Measurements from ENCODE around the gene COLEC12.

The COLEC12 gene

DNA sequence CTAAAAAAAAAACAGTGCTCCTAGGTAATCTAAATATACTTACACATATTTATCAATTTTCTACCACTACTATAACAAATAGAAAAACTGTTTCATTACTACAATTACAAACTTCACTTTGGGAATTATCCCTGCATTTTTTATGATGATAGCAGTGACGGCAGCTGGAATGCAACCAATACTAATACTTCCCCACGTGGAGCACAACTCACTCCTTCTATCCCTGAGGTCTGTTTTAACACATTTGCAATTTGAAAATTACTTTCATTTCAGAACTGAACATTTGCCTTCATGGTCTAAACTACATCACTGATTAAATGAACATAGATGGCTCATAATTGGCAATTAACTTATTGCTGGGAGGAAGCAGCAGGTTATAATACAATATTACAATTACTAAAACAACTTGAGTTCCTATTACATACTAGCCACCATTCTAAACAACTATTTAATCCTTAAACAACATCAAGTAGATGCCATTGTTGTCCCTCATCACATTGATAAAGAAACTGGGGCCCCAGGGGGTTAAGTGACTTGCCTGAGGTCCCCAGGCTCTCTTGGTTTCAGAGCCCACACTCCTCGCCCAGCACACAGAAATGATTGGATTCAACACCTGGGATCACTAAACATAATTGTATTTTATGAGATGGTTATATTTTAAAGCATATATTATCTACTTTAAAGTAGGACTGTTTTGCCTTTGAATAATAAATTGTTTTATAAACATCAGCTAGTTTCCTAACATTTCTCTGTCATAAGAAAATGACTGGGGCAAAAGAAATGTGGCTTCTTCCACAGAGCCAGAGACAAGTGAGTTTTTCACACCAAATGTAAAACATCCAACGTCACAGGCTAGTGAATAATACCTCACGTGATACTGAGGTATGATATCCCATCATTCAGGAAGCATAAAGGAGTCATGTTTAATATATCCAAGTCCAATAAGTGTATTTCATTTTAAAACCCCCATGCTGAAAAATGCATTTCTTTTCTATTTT lies 6.2 kb downstream of the COLEC12 start:
- TF ChIP-seq TAF1 (IDR thresholded peaks at IDR 0.05; ENCODE audit: low read depth) = no peak
- TF ChIP-seq FOXM1 (IDR thresholded peaks at IDR 0.05; ENCODE audit: borderline replicate concordance, low read depth) = no peak
- TF ChIP-seq, protein P1, sequence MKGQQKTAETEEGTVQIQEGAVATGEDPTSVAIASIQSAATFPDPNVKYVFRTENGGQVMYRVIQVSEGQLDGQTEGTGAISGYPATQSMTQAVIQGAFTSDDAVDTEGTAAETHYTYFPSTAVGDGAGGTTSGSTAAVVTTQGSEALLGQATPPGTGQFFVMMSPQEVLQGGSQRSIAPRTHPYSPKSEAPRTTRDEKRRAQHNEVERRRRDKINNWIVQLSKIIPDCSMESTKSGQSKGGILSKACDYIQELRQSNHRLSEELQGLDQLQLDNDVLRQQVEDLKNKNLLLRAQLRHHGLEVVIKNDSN (IDR thresholded peaks at IDR 0.05) = no peak
- no peak for TF ChIP-seq ZBTB7A (IDR thresholded peaks at IDR 0.05; ENCODE audit: low read depth)
- no peak for TF ChIP-seq RAD21 (IDR thresholded peaks at IDR 0.05; ENCODE audit: low read depth)
- TF ChIP-seq TCF12 (IDR thresholded peaks at IDR 0.05; ENCODE audit: low read depth) = no peak
- no peak for TF ChIP-seq YY1 (IDR thresholded peaks at IDR 0.05; ENCODE audit: low read depth)
- TF ChIP-seq, protein P2, sequence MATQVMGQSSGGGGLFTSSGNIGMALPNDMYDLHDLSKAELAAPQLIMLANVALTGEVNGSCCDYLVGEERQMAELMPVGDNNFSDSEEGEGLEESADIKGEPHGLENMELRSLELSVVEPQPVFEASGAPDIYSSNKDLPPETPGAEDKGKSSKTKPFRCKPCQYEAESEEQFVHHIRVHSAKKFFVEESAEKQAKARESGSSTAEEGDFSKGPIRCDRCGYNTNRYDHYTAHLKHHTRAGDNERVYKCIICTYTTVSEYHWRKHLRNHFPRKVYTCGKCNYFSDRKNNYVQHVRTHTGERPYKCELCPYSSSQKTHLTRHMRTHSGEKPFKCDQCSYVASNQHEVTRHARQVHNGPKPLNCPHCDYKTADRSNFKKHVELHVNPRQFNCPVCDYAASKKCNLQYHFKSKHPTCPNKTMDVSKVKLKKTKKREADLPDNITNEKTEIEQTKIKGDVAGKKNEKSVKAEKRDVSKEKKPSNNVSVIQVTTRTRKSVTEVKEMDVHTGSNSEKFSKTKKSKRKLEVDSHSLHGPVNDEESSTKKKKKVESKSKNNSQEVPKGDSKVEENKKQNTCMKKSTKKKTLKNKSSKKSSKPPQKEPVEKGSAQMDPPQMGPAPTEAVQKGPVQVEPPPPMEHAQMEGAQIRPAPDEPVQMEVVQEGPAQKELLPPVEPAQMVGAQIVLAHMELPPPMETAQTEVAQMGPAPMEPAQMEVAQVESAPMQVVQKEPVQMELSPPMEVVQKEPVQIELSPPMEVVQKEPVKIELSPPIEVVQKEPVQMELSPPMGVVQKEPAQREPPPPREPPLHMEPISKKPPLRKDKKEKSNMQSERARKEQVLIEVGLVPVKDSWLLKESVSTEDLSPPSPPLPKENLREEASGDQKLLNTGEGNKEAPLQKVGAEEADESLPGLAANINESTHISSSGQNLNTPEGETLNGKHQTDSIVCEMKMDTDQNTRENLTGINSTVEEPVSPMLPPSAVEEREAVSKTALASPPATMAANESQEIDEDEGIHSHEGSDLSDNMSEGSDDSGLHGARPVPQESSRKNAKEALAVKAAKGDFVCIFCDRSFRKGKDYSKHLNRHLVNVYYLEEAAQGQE (IDR thresholded peaks at IDR 0.05; ENCODE audit: low read depth) = no peak
- TF ChIP-seq, protein P3, sequence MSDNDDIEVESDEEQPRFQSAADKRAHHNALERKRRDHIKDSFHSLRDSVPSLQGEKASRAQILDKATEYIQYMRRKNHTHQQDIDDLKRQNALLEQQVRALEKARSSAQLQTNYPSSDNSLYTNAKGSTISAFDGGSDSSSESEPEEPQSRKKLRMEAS (IDR thresholded peaks at IDR 0.05) = no peak
- no peak for TF ChIP-seq EP300 (IDR thresholded peaks at IDR 0.05; ENCODE audit: borderline replicate concordance)
- TF ChIP-seq EGR1 (IDR thresholded peaks at IDR 0.05) = no peak
- no peak for TF ChIP-seq CEBPB (IDR thresholded peaks at IDR 0.05)
- TF ChIP-seq NFIC (IDR thresholded peaks at IDR 0.05) = no peak
- no peak for TF ChIP-seq CREB1 (IDR thresholded peaks at IDR 0.05; ENCODE audit: low read depth)
- no peak for TF ChIP-seq TEAD4 (IDR thresholded peaks at IDR 0.05)

DNA sequence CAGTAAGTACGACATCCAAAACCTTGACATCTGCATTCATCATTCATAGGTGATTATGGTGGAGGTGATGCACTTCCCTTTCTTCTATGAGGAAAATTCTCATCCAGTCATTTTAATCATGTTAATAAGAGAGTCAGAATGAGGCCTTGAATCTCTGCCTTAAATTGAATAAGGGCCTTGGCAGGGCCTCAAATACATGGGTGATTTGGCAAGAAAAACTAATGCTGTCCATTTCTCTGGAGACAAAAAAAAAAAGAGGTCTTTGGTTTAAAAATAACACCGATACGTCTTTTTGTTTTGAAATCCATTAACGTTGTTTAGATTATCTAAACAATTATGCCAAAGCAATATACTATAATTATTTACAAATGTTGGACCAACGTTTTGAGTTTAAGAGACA lies 8.1 kb downstream of the COLEC12 start:
- TF ChIP-seq FOXM1 (IDR thresholded peaks at IDR 0.05; ENCODE audit: borderline replicate concordance, low read depth) (no peak), CREB1 (IDR thresholded peaks at IDR 0.05; ENCODE audit: low read depth) (no peak), TAF1 (IDR thresholded peaks at IDR 0.05; ENCODE audit: low read depth) (no peak), EGR1 (IDR thresholded peaks at IDR 0.05) (no peak), NFIC (IDR thresholded peaks at IDR 0.05) (no peak), EP300 (IDR thresholded peaks at IDR 0.05; ENCODE audit: borderline replicate concordance) (no peak)
- TF ChIP-seq, protein P3 (IDR thresholded peaks at IDR 0.05) = no peak

DNA sequence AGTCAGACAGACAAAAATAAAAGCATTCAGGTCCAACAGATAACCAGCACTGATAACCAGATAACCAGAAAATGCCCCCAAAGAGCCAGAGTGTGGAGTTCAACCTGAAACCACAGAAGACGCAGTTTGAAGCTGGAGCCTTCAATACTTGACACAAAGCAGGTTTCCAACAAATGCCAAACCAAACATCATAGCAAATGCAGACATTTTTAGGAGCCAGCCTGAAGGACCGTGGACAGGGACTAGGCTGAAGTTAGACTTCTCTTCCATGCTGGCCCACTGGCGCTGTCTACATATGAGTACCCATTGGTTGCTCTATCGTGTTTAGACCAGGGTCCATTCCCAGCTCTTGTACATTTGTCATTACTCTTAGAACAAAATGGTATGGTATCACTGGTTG lies 9.9 kb downstream of the COLEC12 start:
- TF ChIP-seq CEBPB (IDR thresholded peaks at IDR 0.05) (no peak), CREB1 (IDR thresholded peaks at IDR 0.05; ENCODE audit: low read depth) (no peak), TEAD4 (IDR thresholded peaks at IDR 0.05) (no peak)

DNA sequence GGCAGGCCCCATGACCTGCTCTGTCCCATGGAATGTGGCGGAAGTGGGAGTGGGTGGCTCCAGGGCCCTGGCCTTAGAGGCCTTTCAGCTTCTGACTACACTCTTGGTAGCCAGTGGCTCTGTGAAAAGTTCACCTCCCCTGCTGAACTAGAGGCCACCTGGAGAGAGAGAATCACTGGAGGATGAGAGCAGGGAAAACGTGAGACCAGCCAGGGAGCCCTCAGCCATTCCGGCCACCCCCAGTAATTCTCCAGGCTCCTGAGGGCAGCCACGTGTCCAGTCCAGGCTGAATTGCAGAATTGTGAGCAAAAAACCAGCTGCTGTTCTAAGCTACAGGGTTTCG lies 10.5 kb downstream of the COLEC12 start:
- no peak for TF ChIP-seq EP300 (IDR thresholded peaks at IDR 0.05; ENCODE audit: borderline replicate concordance)
- TF ChIP-seq, protein P3 (IDR thresholded peaks at IDR 0.05) = no peak
- no peak for TF ChIP-seq TEAD4 (IDR thresholded peaks at IDR 0.05)
- no peak for TF ChIP-seq ZBTB7A (IDR thresholded peaks at IDR 0.05; ENCODE audit: low read depth)
- TF ChIP-seq, protein P2 (IDR thresholded peaks at IDR 0.05; ENCODE audit: low read depth) = no peak
- TF ChIP-seq, protein P1 (IDR thresholded peaks at IDR 0.05) = no peak
- no peak for TF ChIP-seq NFIC (IDR thresholded peaks at IDR 0.05)
- no peak for TF ChIP-seq YY1 (IDR thresholded peaks at IDR 0.05; ENCODE audit: low read depth)
- TF ChIP-seq FOXM1 (IDR thresholded peaks at IDR 0.05; ENCODE audit: borderline replicate concordance, low read depth) = no peak
- no peak for TF ChIP-seq TCF12 (IDR thresholded peaks at IDR 0.05; ENCODE audit: low read depth)
- TF ChIP-seq RAD21 (IDR thresholded peaks at IDR 0.05; ENCODE audit: low read depth) = no peak
- no peak for TF ChIP-seq CREB1 (IDR thresholded peaks at IDR 0.05; ENCODE audit: low read depth)
- no peak for TF ChIP-seq TAF1 (IDR thresholded peaks at IDR 0.05; ENCODE audit: low read depth)
- TF ChIP-seq EGR1 (IDR thresholded peaks at IDR 0.05) = no peak
- no peak for TF ChIP-seq CEBPB (IDR thresholded peaks at IDR 0.05)

DNA sequence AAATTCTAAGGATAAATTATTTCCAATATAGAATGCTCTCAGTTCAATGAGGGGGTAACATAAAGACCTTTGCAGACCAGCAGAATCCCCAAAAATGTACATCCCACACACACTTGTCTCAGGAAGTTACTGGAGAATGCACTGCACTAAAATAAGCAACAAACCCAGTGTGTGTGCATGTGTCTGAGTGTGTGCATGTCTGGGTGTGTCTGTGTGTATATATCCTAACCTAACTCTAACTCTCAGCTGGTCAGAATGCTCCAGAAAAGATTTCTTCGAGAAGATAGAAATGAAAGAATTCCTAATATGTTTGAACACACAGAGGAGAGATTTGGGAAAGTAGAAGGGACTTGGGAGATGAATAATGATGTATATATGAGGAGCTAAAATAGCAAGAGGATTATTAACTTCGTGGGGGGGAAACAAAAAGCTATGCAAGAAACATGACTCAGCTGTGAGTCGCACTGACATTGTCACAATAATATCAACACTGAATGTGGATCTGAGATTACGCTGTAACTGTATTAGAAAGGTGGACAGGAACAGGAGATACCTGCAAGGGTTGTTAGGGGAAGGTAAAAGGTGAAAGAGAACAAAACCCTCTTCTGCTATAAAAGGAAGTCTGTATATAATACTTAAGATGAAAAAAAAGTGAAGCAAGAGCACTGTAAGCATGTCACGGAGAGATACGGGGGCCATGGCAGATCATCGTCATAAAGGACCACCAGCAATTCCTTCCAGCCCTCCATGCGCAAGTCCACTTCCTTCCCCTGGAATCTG lies 11.1 kb downstream of the COLEC12 start:
- TF ChIP-seq, protein P1 (IDR thresholded peaks at IDR 0.05) = no peak
- TF ChIP-seq TEAD4 (IDR thresholded peaks at IDR 0.05) (no peak), EP300 (IDR thresholded peaks at IDR 0.05; ENCODE audit: borderline replicate concordance) (no peak), FOXM1 (IDR thresholded peaks at IDR 0.05; ENCODE audit: borderline replicate concordance, low read depth) (no peak), ZBTB7A (IDR thresholded peaks at IDR 0.05; ENCODE audit: low read depth) (no peak), CEBPB (IDR thresholded peaks at IDR 0.05) (no peak), TCF12 (IDR thresholded peaks at IDR 0.05; ENCODE audit: low read depth) (no peak), EGR1 (IDR thresholded peaks at IDR 0.05) (no peak), CREB1 (IDR thresholded peaks at IDR 0.05; ENCODE audit: low read depth) (no peak), NFIC (IDR thresholded peaks at IDR 0.05) (no peak)
- TF ChIP-seq, protein P2 (IDR thresholded peaks at IDR 0.05; ENCODE audit: low read depth) = no peak
